ENCODE data around the gene FAR2.
"Not testable (repeated sequence)": the region's sequence is repeated elsewhere in the genome, so short reads cannot be mapped to it uniquely, and the experiment has no call there.

The FAR2 gene

GRCh38 chr12:29242921-29243431 is 93.9 kb downstream of the FAR2 start:
- TF ChIP-seq TAF1 (IDR thresholded peaks at IDR 0.05; ENCODE audit: low read depth, low read length) (no peak), SPI1 (IDR thresholded peaks at IDR 0.05; ENCODE audit: low read depth, low read length) (no peak), PAX5 (IDR thresholded peaks at IDR 0.05; ENCODE audit: insufficient read depth, low read length, severe bottlenecking) (no peak), POU2F2 (IDR thresholded peaks at IDR 0.05; ENCODE audit: low read depth, low read length) (no peak), POLR2AphosphoS5 (IDR thresholded peaks at IDR 0.05; ENCODE audit: low read depth, low read length) (no peak), POLR2A (IDR thresholded peaks at IDR 0.05; ENCODE audit: low read depth, low read length) (no peak)
- peak; percentile 13 for FAIRE-seq
- DNase-seq (ENCODE audit: insufficient read length, low spot score) = no peak

GRCh38 chr12:29244159-29244765 is 95.2 kb downstream of the FAR2 start:
- no peak for DNase-seq (ENCODE audit: insufficient read length, low spot score)
- TF ChIP-seq POLR2A (IDR thresholded peaks at IDR 0.05; ENCODE audit: low read depth, low read length) (no peak), TAF1 (IDR thresholded peaks at IDR 0.05; ENCODE audit: low read depth, low read length) (no peak), SPI1 (IDR thresholded peaks at IDR 0.05; ENCODE audit: low read depth, low read length) (no peak), POU2F2 (IDR thresholded peaks at IDR 0.05; ENCODE audit: low read depth, low read length) (no peak), POLR2AphosphoS5 (IDR thresholded peaks at IDR 0.05; ENCODE audit: low read depth, low read length) (no peak), PAX5 (IDR thresholded peaks at IDR 0.05; ENCODE audit: insufficient read depth, low read length, severe bottlenecking) (no peak)
- FAIRE-seq = no peak

- TF ChIP-seq POLR2AphosphoS5 (IDR thresholded peaks at IDR 0.05; ENCODE audit: low read depth, low read length) = no peak
- no peak for TF ChIP-seq POLR2A (IDR thresholded peaks at IDR 0.05; ENCODE audit: low read depth, low read length)
- TF ChIP-seq SPI1 (IDR thresholded peaks at IDR 0.05; ENCODE audit: low read depth, low read length) = 0 out of 2 replicates have a peak, but pooled peaks have one; percentile 13
- no peak for TF ChIP-seq POU2F2 (IDR thresholded peaks at IDR 0.05; ENCODE audit: low read depth, low read length)
- FAIRE-seq (no peak), DNase-seq (ENCODE audit: insufficient read length, low spot score) (no peak)
These were observed 96.2 kb downstream of the FAR2 start for GRCh38 chr12:29245246-29245645.

DNA sequence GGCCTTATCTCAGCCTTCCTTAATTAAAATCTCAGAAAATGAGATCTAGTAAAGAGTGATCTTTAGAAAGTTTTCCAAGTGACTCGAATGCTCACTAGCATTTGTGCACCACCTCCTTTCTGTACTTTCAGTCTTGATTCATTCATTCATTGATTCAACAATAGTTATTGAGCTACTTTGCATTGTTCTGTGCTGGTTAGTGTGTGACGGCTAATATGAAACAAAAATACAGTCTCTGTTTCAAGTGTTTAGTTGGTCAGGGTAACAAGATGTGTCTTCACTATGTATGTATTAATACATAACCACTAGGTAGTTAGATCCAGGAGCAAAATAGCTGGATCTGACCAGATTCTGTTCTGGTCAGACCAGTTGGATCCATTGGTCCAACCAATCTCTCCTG is 100.9 kb downstream of the FAR2 start:
- TF ChIP-seq PAX5 (IDR thresholded peaks at IDR 0.05; ENCODE audit: insufficient read depth, low read length, severe bottlenecking) (no peak), POLR2A (IDR thresholded peaks at IDR 0.05; ENCODE audit: low read depth, low read length) (no peak), TAF1 (IDR thresholded peaks at IDR 0.05; ENCODE audit: low read depth, low read length) (no peak), SPI1 (IDR thresholded peaks at IDR 0.05; ENCODE audit: low read depth, low read length) (no peak), POU2F2 (IDR thresholded peaks at IDR 0.05; ENCODE audit: low read depth, low read length) (no peak), POLR2AphosphoS5 (IDR thresholded peaks at IDR 0.05; ENCODE audit: low read depth, low read length) (no peak)
- DNase-seq (ENCODE audit: insufficient read length, low spot score) (no peak), FAIRE-seq (no peak)

- DNase-seq (ENCODE audit: insufficient read length, low spot score) (no peak), FAIRE-seq (no peak)
- TF ChIP-seq PAX5 (IDR thresholded peaks at IDR 0.05; ENCODE audit: insufficient read depth, low read length, severe bottlenecking) = no peak
- TF ChIP-seq SPI1 (IDR thresholded peaks at IDR 0.05; ENCODE audit: low read depth, low read length) = no peak
- TF ChIP-seq POLR2A (IDR thresholded peaks at IDR 0.05; ENCODE audit: low read depth, low read length) = no peak
- no peak for TF ChIP-seq POU2F2 (IDR thresholded peaks at IDR 0.05; ENCODE audit: low read depth, low read length)
- TF ChIP-seq POLR2AphosphoS5 (IDR thresholded peaks at IDR 0.05; ENCODE audit: low read depth, low read length) = no peak
- TF ChIP-seq TAF1 (IDR thresholded peaks at IDR 0.05; ENCODE audit: low read depth, low read length) = no peak
These were observed 105.0 kb downstream of the FAR2 start for GRCh38 chr12:29253906-29254625.

DNA sequence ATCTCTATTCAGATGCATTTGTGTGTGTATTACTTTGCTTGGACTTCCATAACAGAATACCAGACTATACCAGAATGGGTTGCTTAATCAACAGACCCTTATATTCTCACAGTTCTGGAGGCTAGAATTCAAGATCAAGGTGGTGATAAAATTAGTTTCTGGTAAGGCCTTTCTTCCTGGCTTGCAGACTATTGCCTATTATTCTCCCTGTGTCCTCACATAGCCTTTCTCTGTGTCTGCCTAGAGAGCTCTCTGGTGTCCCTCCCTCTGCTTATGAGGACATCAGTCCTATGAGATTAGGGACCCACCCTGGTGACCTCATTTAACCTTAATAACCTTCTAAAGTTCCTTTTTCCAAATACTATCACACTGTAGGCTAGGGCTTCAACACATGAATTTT is 106.0 kb downstream of the FAR2 start:
- FAIRE-seq (no peak), DNase-seq (ENCODE audit: insufficient read length, low spot score) (no peak)
- no peak for TF ChIP-seq SPI1 (IDR thresholded peaks at IDR 0.05; ENCODE audit: low read depth, low read length)
- no peak for TF ChIP-seq POLR2A (IDR thresholded peaks at IDR 0.05; ENCODE audit: low read depth, low read length)
- no peak for TF ChIP-seq POLR2AphosphoS5 (IDR thresholded peaks at IDR 0.05; ENCODE audit: low read depth, low read length)
- no peak for TF ChIP-seq TAF1 (IDR thresholded peaks at IDR 0.05; ENCODE audit: low read depth, low read length)
- TF ChIP-seq POU2F2 (IDR thresholded peaks at IDR 0.05; ENCODE audit: low read depth, low read length) = no peak
- TF ChIP-seq PAX5 (IDR thresholded peaks at IDR 0.05; ENCODE audit: insufficient read depth, low read length, severe bottlenecking) = no peak

- FAIRE-seq (no peak), DNase-seq (ENCODE audit: insufficient read length, low spot score) (no peak)
- no peak for TF ChIP-seq PAX5 (IDR thresholded peaks at IDR 0.05; ENCODE audit: insufficient read depth, low read length, severe bottlenecking)
- no peak for TF ChIP-seq POLR2A (IDR thresholded peaks at IDR 0.05; ENCODE audit: low read depth, low read length)
- no peak for TF ChIP-seq POU2F2 (IDR thresholded peaks at IDR 0.05; ENCODE audit: low read depth, low read length)
- no peak for TF ChIP-seq POLR2AphosphoS5 (IDR thresholded peaks at IDR 0.05; ENCODE audit: low read depth, low read length)
- TF ChIP-seq SPI1 (IDR thresholded peaks at IDR 0.05; ENCODE audit: low read depth, low read length) = no peak
- no peak for TF ChIP-seq TAF1 (IDR thresholded peaks at IDR 0.05; ENCODE audit: low read depth, low read length)
These were observed 107.5 kb downstream of the FAR2 start for GRCh38 chr12:29256598-29256997.

GRCh38 chr12:29257687-29258086 is 108.6 kb downstream of the FAR2 start:
- not testable (repeated sequence) for FAIRE-seq; DNase-seq (ENCODE audit: insufficient read length, low spot score)

DNA sequence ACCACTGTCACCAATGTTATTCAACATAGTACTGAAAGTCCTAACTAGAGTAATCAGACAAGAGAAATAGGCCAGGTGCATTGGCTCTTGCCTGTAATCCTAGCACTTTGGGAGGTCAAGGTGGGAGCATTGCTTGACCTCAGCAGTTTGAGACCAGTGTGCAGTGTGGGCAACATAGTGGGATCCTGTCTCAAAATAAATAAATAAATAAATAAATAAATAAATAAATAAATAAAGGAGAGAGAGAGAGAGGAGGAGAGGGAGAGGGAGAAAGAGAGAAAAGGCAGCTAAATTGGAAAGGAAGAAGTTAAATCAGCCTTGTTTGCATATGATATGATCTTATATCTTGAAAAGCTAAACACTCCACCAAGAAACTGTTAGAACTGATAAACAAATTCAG is 115.3 kb downstream of the FAR2 start:
- no peak for DNase-seq (ENCODE audit: insufficient read length, low spot score)
- TF ChIP-seq POLR2AphosphoS5 (IDR thresholded peaks at IDR 0.05; ENCODE audit: low read depth, low read length) (no peak), POU2F2 (IDR thresholded peaks at IDR 0.05; ENCODE audit: low read depth, low read length) (no peak), POLR2A (IDR thresholded peaks at IDR 0.05; ENCODE audit: low read depth, low read length) (no peak), TAF1 (IDR thresholded peaks at IDR 0.05; ENCODE audit: low read depth, low read length) (no peak), SPI1 (IDR thresholded peaks at IDR 0.05; ENCODE audit: low read depth, low read length) (no peak), PAX5 (IDR thresholded peaks at IDR 0.05; ENCODE audit: insufficient read depth, low read length, severe bottlenecking) (no peak)
- FAIRE-seq = no peak

All from GM12891 (cell line).